GM18499 (cell line): ENCODE measurements around the gene HS3ST1.

Experiments used
- ATAC-seq: cut with Tn5 transposase; IDR thresholded peaks from one replicate; pipeline ENCODE4 v1.9.1; 2021; ENCODE audit warnings: moderate number of reproducible peaks; ENCODE audit not compliant: insufficient read depth, unreplicated experiment

Gene HS3ST1

DNA sequence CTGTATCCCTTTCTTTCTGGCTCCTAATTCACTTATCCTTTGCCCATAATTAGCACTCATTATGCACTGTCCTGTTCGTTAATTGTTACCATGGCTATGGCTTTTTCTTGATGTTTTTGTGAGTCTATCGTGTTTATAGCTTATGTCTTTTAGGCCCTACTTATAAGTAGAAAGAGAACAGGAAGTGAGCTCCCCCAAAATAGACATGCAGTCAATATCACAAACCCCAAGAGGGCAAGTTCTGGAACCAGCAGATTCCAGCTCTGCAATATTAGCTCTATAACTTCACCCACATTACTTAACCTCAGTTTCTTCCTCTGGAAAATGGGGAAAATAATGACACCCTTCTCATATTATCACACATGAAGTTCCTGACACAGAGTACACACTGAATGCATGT lies 7.4 kb upstream of the HS3ST1 start:
- peak; percentile 58 for ATAC-seq

DNA sequence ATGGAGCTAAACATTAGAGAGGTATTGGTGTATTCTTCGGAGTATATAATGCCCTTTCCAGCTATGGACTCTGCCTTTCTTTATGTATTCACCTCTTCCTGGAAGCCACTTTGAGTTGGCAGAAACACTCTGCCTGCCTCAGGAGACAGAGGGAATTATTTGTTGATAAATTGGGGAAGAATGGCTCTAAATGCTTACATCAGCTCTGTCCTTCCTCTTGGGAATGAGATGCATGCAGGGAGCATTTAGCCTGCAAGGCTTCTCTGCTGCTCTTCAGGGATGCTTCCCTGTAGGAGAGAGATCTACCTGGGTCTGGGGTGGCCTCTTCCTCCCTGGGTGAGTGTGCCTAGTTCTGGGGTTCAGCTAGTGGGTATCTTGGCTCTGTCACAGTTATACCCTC lies 6.9 kb upstream of the HS3ST1 start:
- no peak for ATAC-seq

DNA sequence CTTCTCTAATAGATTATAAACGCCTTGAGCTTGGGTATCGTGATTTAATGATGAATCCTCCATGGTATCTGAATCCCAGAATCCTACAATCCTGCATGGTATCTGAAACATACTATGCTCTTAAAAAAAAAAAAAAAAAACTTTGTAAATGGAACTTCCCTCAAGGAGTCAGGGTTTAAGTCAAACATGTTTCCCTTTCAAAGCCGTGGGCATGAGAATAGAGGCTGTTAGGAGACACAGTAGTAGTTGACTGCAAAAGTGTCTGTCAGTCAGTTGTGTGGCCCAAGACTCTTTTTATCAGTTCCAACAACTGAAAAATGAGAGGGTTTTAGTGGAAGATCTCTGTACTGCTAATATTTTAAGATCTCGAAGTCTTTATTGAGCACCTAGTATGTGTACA lies 2.4 kb upstream of the HS3ST1 start:
- no peak for ATAC-seq

DNA sequence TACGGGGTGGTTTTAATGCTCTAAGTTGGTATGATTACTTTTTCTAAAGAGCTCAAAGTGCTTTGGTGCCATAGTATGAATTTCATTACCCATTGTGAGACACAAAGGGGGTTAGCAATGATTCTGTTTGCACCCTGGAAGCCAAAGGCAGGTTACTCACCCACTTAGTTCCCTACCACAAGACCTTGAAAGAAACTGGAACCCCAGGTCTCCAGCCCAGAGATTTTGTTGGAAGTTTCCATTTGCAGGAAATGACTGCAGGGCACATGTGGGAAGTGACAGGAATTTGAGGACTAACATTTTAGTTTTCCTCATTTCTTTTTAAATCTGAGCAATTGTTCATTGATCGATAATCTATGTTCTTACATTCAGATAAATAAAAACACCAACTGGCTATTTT lies 1.8 kb upstream of the HS3ST1 start:
- ATAC-seq = no peak

DNA sequence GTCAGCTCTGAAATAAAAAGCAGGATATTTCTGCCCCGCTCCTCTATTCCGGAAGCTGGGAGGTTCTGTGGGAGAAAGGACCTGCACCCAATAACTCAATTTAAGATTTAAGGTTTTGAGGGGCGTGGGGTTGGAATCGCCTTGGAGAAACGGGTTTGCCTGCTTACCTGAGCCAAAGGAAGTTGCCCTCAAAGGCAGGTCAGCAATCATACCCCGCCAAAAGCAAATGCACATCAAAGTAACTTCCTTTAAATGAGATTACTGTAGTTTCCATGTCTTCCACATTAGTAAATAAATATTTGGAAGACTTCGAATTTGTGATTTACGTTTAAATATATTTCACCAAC lies 978 bp upstream of the HS3ST1 start:
- no peak for ATAC-seq

DNA sequence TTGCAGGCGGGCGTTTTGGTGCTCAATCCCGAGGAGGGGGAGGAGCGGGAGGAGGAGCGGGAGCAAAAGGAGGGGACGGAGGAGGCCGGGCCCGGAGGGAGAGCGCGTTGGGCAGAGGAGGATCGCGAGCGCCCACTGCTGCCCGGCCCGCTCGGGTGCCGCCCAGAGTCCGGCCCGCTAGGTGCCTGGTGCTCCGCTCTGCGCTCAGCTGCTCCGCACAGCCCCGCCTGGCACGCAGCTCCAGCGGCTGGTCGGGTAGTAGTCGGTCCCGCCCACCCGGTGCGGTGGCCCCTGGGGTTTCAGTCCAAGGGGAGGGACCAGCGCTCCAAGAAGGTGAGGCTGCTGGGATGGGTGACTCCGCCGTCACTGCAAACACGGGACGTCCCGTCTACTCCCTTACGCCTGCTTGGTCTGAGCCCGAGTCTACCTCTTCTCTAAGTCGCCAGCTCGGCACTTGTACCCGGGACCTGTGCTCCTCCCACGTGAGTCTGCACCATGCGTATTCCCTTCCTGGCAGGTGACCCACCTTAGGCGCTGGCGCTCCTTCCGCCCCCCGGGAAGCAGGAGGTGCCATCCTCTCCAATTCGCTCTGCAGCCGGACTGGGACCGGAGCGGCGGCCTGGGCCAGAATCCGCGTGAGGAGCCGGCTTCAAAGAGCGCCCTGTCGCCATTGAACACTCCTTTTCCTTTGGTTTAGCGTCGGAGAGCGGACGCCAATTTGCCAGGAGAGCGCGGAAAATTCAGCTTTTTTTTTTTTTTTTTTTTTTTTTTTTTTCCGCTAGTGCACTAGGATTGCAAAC lies 405 bp upstream of the HS3ST1 start:
- ATAC-seq = no peak

DNA sequence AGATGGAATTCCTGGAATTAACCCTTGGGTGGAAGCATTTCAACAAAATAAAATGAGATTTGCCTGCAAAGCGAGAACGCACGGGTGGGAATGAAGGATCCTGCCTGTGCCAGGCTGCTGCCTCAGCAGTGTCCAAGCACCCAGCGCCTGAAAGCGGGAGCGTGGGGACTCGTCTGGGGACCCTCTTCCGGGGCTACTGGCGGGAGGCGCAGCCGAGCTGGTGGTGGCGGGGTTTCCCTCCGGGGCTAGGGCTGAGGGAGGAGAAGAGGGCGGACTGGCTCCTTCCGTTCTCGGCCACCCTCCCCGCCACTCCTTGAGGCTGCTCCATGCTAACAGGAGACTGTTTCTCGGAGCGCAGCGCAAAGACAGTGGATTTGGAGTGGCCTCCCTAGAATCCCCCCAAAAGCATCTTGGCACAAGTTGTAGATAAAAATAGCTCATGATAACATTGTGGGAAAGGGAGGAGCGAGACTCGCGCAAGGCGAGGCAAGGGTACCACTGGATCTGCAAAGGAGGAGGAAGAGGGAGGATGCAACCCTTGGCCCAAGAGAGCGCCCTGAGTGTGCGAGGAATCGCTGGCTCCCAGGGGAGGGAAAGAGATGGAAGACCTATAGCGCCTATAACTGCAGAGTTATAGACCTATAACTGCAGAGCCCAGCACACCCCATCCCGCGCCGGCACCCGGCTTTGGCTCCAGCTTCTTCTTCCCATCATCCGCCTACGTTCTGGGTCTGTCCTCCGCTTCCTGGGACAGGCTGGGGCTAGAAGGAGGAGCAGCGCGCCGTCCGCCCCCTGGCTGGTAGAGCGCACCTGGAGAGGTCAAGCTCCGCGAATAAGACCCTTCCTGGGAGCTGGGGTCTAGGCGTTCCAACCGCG lies 1.3 kb downstream of the HS3ST1 start:
- no peak for ATAC-seq

DNA sequence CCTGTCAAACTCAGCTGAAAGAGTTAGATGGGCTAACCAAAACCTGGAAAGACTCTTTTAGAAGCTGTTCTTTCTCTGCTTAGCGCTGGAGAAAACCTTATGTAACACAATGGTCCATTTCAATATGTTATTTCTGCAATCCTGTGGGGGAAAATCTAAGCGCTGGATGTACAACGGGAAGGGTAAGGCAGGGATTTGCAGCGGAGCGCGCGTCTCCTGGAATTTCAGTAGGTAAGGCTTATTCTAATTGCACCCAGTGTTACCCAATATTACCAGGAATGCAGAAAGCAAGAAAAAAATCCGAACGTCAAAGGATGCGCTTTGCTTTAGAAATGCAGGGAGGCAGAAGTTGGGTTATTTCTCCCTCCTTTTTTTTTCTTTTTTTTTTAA lies 2.0 kb downstream of the HS3ST1 start:
- no peak for ATAC-seq

DNA sequence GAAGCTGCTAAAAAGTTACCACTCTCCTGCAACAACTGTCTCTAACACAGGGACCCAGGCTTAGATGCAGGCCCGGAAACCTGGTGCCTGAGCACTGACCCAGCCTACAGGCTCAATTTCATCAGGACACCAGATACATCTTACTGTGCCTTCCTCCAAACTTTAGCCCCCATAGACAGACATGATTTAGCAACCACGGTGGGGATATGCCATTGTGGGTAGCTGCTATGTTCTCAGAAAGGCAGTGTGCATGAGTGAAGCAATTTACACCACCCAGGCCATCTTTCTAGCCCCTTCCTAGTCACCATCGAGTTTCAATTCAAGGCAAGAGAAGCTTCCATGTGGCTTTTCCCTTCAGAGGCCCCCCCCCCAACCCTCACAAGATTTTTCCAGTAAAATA lies 2.7 kb downstream of the HS3ST1 start:
- ATAC-seq = no peak

DNA sequence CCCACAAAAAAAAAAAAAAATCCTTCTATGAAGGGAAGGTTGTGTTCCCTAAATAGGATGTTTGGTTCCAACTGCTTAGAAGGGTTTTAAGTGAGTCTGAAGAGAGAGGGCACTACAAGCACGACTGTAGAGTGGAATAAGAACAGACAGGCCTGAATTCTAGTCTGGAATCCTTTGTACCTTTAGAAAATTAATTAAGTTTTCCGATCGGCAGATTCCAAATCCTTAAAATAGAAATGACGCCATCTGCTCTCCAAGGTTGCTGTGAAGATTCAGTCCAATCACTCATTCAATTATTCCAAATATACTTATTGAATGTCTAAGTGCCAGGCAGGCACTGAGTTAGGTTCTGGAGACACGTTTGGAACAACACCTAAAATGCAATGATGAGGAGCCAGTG lies 3.8 kb downstream of the HS3ST1 start:
- ATAC-seq = no peak

DNA sequence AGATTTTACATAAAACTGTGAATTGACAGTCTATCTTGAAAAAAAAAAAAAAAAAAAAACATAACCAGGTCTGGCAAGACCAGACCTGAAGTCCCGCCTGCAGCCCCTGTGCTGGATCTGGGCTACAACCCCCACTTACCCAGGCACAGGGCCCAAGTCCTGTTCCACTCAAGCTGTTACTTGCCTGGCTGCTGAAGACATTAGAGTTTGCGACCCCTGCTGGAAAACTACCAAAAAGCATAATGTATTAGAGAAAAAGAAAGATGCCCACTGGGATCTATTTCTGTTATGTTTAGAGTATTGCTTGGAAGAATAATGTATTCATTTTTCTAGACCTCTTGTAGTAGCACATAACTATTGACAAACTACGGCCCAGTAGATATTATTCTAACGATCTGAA lies 4.7 kb downstream of the HS3ST1 start:
- no peak for ATAC-seq

DNA sequence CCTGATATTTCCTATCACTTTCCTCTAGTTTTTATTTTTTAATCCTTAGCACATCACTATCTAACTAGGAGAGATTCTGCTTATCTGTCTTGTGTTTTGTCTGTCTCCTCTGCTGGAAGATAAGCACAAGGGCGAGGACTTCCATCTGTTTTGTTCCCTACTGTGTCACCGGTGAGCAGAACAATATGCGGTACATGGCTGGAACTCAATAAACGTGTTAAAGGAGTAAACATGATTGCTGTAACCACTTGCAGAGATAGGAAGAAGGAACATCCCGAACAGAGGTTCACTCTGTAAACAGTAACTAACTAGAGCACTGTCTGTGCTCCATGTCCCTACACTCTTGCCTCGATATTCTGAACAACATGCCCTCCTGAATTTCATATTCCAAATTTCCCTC lies 5.2 kb downstream of the HS3ST1 start:
- ATAC-seq = no peak

DNA sequence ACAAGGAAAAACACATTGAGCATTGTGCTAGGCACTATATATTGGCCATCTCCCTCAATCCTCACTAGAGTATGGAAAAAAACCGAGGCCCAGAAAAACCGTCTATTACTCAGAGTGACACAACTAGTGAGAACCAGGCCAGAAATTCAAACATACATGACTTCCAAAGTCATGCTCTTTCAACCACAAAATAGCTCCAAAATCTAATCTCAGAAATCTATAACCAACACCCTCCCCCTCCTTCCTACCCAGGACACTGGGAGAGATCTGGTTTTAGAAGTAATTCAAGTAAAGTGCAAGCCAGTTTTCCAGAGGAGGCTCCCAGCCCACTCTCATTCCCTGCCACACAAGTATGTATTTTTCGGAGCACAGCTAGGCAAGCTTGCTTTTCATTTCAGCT lies 7.6 kb downstream of the HS3ST1 start:
- no peak for ATAC-seq

DNA sequence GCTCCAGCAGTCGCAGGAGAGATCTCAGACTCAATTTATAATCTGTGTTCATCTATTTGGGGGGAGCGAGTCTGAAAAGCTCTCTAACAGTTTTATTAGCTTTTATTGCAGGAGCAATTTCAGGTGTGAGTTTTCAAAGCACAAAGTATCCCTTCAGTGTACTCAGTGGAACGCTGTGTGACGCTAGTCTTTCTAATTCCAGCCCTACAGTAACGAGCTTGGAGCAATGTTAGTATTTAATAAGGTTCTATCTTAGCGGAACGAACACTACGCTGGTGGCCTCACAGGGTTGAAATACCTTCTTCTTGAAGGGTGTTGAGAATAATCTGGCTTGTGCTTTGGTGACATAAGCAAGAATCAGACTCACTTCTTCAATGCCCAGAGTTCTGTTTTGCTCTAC lies 8.4 kb downstream of the HS3ST1 start:
- no peak for ATAC-seq

DNA sequence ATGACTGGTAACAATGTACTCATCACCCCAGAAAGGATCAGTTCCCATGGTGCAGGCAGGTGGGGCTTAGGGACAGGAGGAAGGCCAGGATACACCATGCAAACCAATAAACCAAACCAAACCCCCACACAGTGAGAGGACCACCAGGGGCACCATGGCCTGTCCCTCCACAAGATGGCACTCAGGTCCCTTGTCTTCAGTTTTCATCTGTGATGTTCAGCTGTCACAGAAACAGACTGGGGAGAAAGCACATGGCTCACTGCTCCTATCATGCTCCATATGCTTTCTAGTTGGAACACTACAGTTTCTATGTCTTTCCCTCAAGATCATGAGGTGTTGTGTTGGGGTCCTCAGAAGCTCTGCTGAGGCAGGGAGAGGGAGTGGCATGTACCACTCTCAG lies 10.1 kb downstream of the HS3ST1 start:
- no peak for ATAC-seq

DNA sequence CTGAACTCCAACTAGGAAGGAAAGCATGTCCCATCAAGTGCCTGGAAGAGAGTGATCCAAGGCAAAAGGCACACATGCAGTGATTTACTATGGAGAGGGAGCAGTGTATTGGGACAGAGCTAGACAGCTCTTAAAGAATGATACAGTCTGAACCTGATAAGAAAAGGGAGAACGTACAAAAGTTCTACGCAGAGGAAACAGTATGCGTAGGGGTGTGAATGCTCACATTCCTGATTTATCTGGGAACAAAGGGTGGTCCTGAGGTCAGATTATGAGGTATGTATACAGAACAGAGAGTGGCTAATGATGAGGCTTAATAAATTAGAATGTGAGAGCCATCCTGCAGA lies 12.0 kb downstream of the HS3ST1 start:
- ATAC-seq = no peak

DNA sequence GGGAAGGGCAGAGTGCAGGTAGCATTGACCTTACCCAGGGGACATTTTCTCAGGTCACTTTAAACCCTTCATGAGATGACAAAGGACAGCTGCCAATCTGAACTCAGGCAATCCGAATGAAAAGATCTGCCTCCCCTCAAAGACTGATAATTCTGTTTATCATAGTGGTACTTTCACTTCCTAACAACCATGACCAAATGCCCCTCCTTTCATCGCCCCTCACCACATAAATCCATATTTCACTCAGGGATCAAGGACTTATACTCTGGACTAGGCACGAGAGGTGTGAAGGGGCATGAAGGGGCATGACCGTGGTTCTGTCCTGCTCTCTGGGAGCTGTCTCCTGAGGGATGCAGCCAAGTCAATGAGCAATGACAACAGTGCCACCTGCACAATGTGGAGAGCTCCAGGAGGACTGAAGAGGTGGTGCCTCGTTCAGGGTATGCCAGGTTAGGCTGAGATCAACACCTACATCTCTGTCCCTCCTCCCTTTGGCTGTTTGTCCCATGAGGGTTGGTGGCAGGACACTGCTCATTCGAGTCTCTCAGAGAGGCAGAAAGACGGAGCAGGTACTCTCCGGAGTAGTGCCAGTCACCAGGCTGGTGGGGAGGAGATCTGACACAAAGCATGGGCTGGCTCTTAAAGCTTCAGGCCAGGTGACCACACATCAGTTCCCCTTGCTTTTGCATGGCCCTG lies 12.5 kb downstream of the HS3ST1 start:
- ATAC-seq = peak; percentile 27

DNA sequence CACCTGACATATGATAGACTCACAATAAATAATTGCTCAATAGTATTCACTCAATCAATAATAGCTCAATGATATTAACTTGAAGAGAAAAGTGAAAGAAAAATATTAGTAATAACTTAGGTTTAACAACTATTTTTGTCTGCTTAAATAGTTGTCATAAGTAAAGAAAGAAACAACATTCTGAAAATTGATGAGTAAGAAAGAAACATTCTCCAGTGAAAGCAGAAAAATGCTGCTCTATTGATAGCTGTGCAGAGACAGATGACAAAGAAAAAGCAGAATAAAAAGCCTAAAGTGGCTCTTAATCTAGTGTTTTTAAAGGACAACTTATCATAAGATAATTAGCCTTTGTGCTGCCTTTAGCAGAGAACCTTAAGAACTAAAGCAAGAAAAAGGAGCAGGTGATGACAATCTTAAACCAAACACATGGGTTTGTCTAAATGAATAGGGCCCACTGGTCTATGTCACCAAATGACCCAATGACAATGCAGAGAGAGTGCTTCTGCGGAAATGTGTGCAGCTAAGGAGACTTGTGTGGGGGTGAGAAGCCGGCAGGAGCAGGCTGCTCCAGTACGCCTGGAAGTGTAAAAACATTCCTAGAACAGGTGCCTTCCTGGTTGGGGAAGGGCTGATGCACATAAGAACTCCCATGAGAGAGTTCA lies 13.2 kb downstream of the HS3ST1 start:
- peak; percentile 67 for ATAC-seq

DNA sequence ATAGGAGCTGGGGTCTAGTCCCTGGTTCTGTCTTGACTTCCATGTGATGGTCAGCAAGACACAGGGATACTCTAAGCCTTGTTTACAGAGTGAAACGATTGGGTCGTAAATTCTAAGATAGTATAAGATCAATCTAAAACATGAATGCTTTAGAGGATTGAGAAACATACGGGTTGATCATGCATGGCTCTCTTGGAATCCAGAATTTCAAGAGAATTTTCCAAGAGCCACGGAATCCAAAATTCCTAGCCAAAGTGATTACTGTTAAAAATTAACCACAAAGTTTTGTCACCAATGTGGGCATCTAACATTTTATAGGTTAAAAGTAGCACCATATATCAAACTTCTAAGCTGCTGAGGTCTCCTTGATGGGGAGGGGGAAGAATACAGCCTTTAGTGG lies 16.5 kb downstream of the HS3ST1 start:
- ATAC-seq = no peak

DNA sequence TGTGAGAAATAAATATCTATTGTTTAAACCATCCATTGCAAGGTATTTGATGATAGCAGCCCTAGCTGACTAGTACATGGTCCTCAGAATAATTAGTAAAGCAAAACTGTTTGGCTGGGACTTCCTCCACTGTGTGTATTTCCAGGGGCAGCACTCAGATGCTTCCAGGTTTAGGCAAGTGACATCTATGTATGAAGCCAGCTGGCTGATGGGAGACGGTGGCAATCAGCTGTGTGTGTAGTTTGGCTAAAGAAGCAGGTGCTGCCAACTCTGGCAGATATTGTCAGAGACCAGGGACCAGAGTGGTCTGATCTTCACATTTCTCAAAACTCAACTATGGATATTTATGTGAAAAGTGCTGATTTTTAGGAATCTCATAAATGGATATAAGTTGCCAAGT lies 19.1 kb downstream of the HS3ST1 start:
- no peak for ATAC-seq
